MCF 10A (cell line): ENCODE results near the gene PSMD13. TPM values are rescaled to one million over a fixed set of nuclear protein-coding genes. Genes with fewer than 3 reads are reported as not detected.

Source experiments
- BruUV-seq: library from RNA; stranded (reverse); fragments of 400-500 nt; replicated peaks from 2 replicates; lab custom pipeline; 2021; lab: Mats Ljungman, UMichigan
- CTCF ChIA-PET: fragments of 300-600 bp; sonication (Branson Sonifier 250); formaldehyde crosslinking; extraction: SDS; loops from one replicate; lab custom pipeline; 2021; ENCODE audit warnings: antibody characterized with exemption, inconsistent platforms; lab: Yijun Ruan, JAX
- POLR2A ChIA-PET: fragments of 300-600, 350-650 bp; sonication (Branson Sonifier 250); formaldehyde crosslinking; extraction: SDS; loops from one replicate; lab custom pipeline; 2020; ENCODE audit warnings: antibody characterized with exemption, inconsistent platforms; lab: Yijun Ruan, JAX
- DNase-seq: peaks from one replicate; pipeline ENCODE4 v3.0.0-alpha.2; 2018; ENCODE audit not compliant: unreplicated experiment
- H3K27ac Mint-ChIP-seq: one replicate; pipeline ENCODE4 v1.8.0; 2022; ENCODE audit warnings: mild to moderate bottlenecking, low read depth, mixed read lengths; ENCODE audit not compliant: unreplicated experiment
- H3K27me3 Mint-ChIP-seq: one replicate; pipeline ENCODE4 v1.8.0; 2022; ENCODE audit warnings: mixed read lengths; ENCODE audit not compliant: insufficient read depth, unreplicated experiment
- H3K36me3 Mint-ChIP-seq: one replicate; pipeline ENCODE4 v1.8.0; 2022; ENCODE audit warnings: mild to moderate bottlenecking, moderate library complexity, mixed read lengths; ENCODE audit not compliant: insufficient read depth, unreplicated experiment
- H3K4me1 Mint-ChIP-seq: one replicate; pipeline ENCODE4 v1.8.0; 2022; ENCODE audit warnings: mixed read lengths; ENCODE audit not compliant: insufficient read depth, unreplicated experiment
- H3K4me3 Mint-ChIP-seq: one replicate; pipeline ENCODE4 v1.8.0; 2022; ENCODE audit warnings: mild to moderate bottlenecking, moderate library complexity, mixed read lengths; ENCODE audit not compliant: unreplicated experiment
- H3K9me3 Mint-ChIP-seq: one replicate; pipeline ENCODE4 v1.8.0; 2022; ENCODE audit warnings: mixed read lengths; ENCODE audit not compliant: unreplicated experiment
- CTCF ChIP-seq: fragments of 200-600 bp; IDR thresholded peaks from one replicate; pipeline ENCODE4 v1.8.0; 2022; ENCODE audit warnings: antibody characterized with exemption, mild to moderate bottlenecking; ENCODE audit not compliant: unreplicated experiment
- intact Hi-C: fragments of 100-400 bp; cut with micrococcal nuclease; formaldehyde crosslinking; loops from 2 replicates; pipeline ENCODE4 v1.14.1; 2022
- total RNA-seq: library from RNA; stranded (reverse); gene quantifications from 2 replicates; pipeline ENCODE4 v1.2.3, GENCODE V29; 2022

The PSMD13 gene
- total RNA-seq, 1 experiment from 2014 or later: 103 TPM

- peaks cover 25% of the 10 kb centered on the region for H3K36me3 Mint-ChIP-seq
- H3K9me3 Mint-ChIP-seq: no peaks in the 10 kb centered on the region
- ChIA-PET CTCF (interaction anchor here (0.6 to 5.0 kb wide), 4 partner anchors 99 to 303 kb away, joined by 3 to 18 read pairs (median 3); no protein-coding TSS in a partner anchor), POLR2A (interaction anchor here (0.8 to 5.9 kb wide), 12 partner anchors 9 to 300 kb away, joined by 4 to 136 read pairs (median 18); partner anchors contain the start of genes PKP3, PSMD13, PTDSS2 and RNH1)
- peak overlapping the region; percentile 99 for H3K4me3 Mint-ChIP-seq
- no TSS peak for BruUV-seq
- H3K27me3 Mint-ChIP-seq: no peaks in the 10 kb centered on the region
- no peak for DNase-seq
- no peak for TF ChIP-seq CTCF
- H3K27ac Mint-ChIP-seq: peak overlapping the region; percentile 99
- peaks cover 15% of the 10 kb centered on the region for H3K4me1 Mint-ChIP-seq
- intact Hi-C loops: loop anchor here (5.0 kb wide), 1 partner anchor 241 kb away; no protein-coding TSS in a partner anchor
These were observed 30.8 kb upstream of the PSMD13 start for GRCh38 chr11:206002-206384.

- CTCF ChIA-PET: interaction anchor here (0.6 to 5.0 kb wide), 6 partner anchors 18 to 303 kb away, joined by 3 to 18 read pairs (median 3); partner anchors contain the start of gene PSMD13
- DNase-seq: no peak
- POLR2A ChIA-PET: interaction anchor here (0.6 to 5.9 kb wide), 31 partner anchors 10 to 721 kb away, joined by 3 to 136 read pairs (median 5); partner anchors contain the start of genes IFITM2, IFITM3, PGGHG and PHRF1
- peak overlapping the region; percentile 99 for H3K4me3 Mint-ChIP-seq
- intact Hi-C loops: loop anchor here (5.0 kb wide), 1 partner anchor 241 kb away; no protein-coding TSS in a partner anchor
- peak overlapping the region; percentile 99 for H3K27ac Mint-ChIP-seq
- peaks cover 30% of the 10 kb centered on the region for H3K36me3 Mint-ChIP-seq
- H3K4me1 Mint-ChIP-seq: peaks cover 15% of the 10 kb centered on the region
- no peak for TF ChIP-seq CTCF
- H3K27me3 Mint-ChIP-seq: no peaks in the 10 kb centered on the region
- BruUV-seq: TSS peak; percentile 24
- no peaks in the 10 kb centered on the region for H3K9me3 Mint-ChIP-seq
These were observed 30.1 kb upstream of the PSMD13 start for GRCh38 chr11:206526-207207.

- Mint-ChIP-seq H3K36me3 (peaks cover 33% of the 10 kb centered on the region), H3K4me3 (peak within 1 kb of the TSS; percentile 99), H3K27me3 (no peaks in the 10 kb centered on the region), H3K4me1 (peaks cover 15% of the 10 kb centered on the region), H3K27ac (peak within 1 kb of the TSS; percentile 99), H3K9me3 (no peaks in the 10 kb centered on the region)
- no TSS peak for BruUV-seq
- DNase-seq: peak; percentile 97
- intact Hi-C loops: loop anchor here (5.0 kb wide), 1 partner anchor 240 kb away; no protein-coding TSS in a partner anchor
- TF ChIP-seq CTCF: no peak
- ChIA-PET POLR2A (interaction anchor here (0.6 to 5.9 kb wide), 36 partner anchors 8 to 1827 kb away, joined by 3 to 136 read pairs (median 5); partner anchors contain the start of genes IFITM2, IFITM3, PGGHG and PHRF1), CTCF (interaction anchor here (0.6 to 5.0 kb wide), 7 partner anchors 17 to 241 kb away, joined by 3 to 18 read pairs (median 3); partner anchors contain the start of gene PSMD13)
These were observed 29.4 kb upstream of the PSMD13 start, which contains the start of the genes BET1L and RIC8A for GRCh38 chr11:207208-207862. Gene BET1L (minus strand): TSS chr11:207399. CDS start chr11:207321, 78 bp downstream. Gene RIC8A (plus strand): TSS chr11:207708. CDS start chr11:208855, 1,147 bp downstream.
